Urothelium cell line (cell line): ENCODE results near the gene EXOSC6.
"Not testable (repeated sequence)": the region's sequence is repeated elsewhere in the genome, so short reads cannot be mapped to it uniquely, and the experiment has no call there.

Source experiments
- DNase-seq: peaks from one replicate; pipeline ENCODE4 v3.0.0; 2011; ENCODE audit warnings: low spot score, mixed read lengths
- FAIRE-seq: peaks from 2 replicates; lab custom pipeline; 2011; peaks lifted over from hg19 to GRCh38; lab: Jason Lieb, UNC

The EXOSC6 gene

DNA sequence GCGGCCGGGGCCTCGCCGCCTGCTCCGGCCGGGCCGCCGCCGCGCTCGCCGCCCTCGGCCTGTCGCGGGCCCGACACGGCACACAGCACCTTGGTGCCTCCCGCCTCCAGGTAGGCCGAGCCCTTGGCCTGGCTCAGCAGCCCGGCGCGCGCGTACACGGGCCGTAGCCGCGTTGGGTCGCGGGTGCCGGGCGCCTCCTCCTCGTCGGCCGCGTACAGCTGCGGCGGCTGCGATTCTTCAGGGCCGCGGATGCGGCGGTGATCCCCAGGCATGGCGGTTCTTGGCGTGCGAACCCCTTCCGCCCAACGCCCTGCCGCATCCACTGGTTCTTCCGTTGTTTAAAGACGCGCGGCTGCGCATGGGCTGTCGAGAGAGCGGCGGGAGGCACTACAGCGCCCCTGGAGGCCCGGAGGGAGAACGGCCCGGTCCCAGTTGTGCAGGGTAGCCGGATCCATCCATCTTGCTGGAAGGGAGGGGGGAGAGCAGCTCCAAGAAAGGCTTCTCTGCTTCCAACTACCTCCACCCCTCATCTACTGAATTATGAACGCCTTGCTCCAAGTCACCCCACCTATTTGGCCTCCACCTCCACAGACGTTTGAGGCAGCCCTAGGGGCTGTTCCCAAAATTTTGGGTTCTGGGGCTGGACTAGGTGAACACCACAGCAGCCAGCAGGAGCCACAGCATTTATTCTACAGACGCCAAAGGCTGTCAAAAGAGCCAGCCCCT is at the start of gene EXOSC6:
Gene EXOSC6, minus strand, starts transcription at position 312 of the 726 bp plus-strand sequence. Its CDS starts 40 bp downstream, at position 272.
- FAIRE-seq = no peak

GRCh38 chr16:70301121-70301520 is 49.4 kb upstream of the EXOSC6 start:
- DNase-seq (no peak), FAIRE-seq (no peak)

More for the DNA sequence above, at the start of gene EXOSC6:
- DNase-seq = peak; percentile 91

DNA sequence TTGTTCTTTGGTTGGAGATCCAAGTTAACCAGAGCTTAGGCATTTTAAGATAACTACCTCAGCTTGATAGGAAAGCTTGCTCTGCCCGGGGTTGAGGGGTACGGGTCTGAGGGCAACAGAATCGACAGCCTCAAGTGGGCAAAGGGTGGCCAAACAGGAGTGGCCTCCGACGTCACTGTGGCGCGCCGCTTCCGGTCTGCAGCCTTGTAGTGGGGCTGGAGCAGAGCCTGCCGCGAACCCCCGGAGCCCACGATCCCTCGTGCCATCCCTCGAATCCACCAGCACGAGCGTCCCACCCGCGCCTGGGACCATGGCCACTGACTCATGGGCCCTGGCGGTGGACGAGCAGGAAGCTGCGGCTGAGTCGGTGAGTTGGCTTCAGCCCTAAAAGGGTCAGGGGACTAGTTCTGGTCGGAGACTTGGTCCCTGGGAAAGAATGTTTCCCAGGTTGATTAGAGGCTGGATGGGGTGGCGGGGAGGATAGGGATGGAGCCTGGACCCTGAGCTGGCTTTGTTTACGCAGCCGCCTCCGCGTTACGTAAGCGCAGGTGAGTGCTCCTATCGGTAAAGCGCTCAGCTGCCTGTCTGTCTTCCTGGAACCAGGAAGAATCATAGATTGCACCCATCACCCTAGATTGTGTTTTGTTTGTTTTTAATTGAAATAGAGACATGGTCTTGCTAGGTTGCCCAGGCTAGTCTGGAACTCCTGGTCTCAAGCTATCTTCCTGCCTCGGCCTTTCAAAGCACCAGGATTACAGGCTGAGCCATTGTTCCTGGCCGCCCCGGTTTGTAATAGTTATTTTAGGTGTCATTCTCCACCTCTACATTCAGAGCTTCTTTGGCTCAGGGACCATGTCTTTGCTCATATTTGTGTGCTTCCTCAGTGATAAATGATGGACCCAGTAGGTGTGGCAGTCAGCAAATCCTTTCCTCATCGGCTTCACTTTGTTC is 47.5 kb upstream of the EXOSC6 start, which contains the start of gene DDX19B:
Gene DDX19B, plus strand, starts transcription at position 199 of the 951 bp plus-strand sequence. Its CDS starts 112 bp downstream, at position 311.
- no peak for FAIRE-seq
- peak; percentile 84 for DNase-seq

DNA sequence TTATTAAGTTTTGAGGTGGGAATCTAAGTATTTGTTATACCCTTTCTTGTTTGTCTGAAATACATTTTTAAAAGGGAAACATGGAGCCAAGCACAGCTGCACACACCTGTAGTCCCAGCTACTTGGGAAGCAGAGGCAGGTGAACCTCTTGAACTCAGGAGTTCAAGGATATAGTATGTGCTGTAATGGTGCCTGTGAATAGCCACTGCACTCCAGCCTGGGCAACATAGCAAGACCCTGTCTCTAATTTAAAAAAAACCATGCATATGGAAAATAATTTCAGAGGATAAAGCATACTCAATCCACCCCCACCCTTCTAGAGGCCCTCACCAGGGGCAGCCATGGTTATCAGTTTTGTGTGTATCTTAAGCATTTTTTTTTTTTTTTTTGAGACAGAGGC is 43.9 kb upstream of the EXOSC6 start:
- FAIRE-seq (no peak), DNase-seq (no peak)

GRCh38 chr16:70294385-70295025 is 42.8 kb upstream of the EXOSC6 start:
- no peak for FAIRE-seq
- no peak for DNase-seq

- DNase-seq, FAIRE-seq: not testable (repeated sequence)
These were observed 40.4 kb upstream of the EXOSC6 start for GRCh38 chr16:70292148-70292547.

- FAIRE-seq (no peak), DNase-seq (no peak)
These were observed 39.3 kb upstream of the EXOSC6 start for GRCh38 chr16:70290949-70291519.

DNA sequence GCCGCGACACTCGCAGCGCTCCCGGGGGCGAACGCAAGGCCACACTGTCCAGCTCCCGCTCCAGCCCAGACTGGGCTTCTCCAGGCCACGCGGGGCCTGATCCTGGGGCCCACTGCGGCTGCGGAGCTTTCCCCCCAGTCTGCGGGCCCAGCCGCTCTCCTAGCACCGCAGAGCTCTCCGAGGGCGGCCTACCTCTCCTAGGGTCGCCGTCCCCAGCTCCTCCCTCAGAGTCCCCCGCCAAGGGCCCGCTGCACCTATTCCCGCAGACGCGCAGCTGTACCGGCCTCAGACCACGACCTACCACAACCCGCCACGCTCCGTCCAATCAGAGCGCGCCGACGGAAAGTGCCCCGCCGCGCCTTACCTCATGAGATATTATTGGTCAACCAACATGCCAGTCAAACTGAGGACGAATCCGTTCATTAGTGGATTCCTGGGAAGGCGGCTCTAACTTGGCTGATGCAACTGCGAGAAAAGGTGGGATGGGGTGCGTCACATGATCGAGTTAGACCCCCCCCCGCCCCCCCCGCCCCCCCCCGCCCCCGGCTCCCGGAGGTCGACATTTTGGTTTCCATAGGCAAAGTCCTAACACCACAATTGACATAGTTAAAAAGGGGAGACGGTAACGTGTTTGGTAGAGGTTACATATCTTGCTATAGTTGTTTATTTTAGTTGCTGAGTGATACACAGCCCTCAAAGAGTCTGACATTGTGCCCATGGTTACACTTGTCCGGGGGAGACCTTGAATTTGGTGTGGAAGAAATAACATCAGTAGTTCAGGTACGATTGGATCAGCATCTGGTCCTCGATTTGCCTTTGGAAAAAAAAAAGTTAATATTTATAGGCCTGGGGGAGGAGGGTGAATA is 37.7 kb upstream of the EXOSC6 start, which contains the start of gene AARS1:
Gene AARS1, minus strand, starts transcription at position 278 of the 866 bp plus-strand sequence. CDS start 6,743 bp downstream, outside the sequence.
- FAIRE-seq = peak; percentile 93

GRCh38 chr16:70287304-70287971 is 35.7 kb upstream of the EXOSC6 start:
- FAIRE-seq, DNase-seq: not testable (repeated sequence)

More for the DNA sequence above, 37.7 kb upstream of the EXOSC6 start, which contains the start of gene AARS1:
- peak; percentile 98 for DNase-seq

- DNase-seq (no peak), FAIRE-seq (no peak)
These were observed 24.7 kb upstream of the EXOSC6 start for GRCh38 chr16:70276392-70276791.

- FAIRE-seq = no peak
- DNase-seq = no peak
These were observed 20.0 kb upstream of the EXOSC6 start for GRCh38 chr16:70271696-70272095.

- DNase-seq = no peak
- FAIRE-seq = no peak
These were observed 18.4 kb upstream of the EXOSC6 start for GRCh38 chr16:70270176-70270575.

GRCh38 chr16:70269471-70269870 is 17.7 kb upstream of the EXOSC6 start:
- FAIRE-seq = no peak
- DNase-seq = no peak

GRCh38 chr16:70267922-70268321 is 16.2 kb upstream of the EXOSC6 start:
- DNase-seq, FAIRE-seq: not testable (repeated sequence)

DNA sequence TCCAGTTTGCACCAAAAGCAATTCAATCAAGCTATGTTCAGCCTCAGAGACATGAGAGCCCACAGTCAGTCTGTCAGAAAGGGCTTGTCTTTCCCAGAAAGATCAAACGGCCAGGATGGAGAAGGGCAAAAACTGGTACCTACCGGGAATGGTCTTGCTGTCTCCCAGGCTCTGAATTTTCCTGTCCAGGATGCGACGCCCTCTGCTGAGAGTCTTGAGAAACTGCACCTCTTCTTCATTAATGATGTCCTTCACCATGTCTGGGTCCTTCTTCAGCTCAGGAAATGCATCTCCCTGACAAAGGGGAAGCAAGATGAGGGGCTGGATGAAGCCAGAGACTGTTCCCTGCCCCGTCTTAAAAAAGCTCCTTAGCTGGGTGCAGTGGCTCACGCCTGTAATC is 15.8 kb upstream of the EXOSC6 start:
- FAIRE-seq (no peak), DNase-seq (peak; percentile 56)

- not testable (repeated sequence) for DNase-seq, FAIRE-seq
These were observed 8.2 kb upstream of the EXOSC6 start for GRCh38 chr16:70259903-70260302.

GRCh38 chr16:70258946-70259345 is 7.2 kb upstream of the EXOSC6 start:
- FAIRE-seq = no peak
- no peak for DNase-seq

DNA sequence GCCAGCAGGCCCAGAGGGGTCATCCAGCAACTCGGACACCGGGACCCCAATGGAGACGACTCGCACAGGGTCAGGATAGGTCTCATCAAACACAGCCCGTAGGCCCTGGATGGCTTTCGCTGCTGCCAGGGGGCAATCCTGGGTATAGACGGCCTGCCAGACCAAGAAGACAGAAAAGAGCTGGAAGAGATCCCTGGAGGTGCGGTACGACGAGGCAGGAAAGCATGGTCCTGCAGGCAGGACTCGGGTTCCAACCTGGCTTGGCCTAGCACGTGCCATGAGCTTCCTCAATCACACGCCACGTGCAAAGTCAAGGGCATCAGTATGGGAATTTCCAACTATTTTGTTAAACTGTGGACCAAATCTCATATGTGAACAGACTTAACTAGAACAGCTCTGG is 6.3 kb upstream of the EXOSC6 start:
- FAIRE-seq (no peak), DNase-seq (no peak)

- no peak for DNase-seq
- no peak for FAIRE-seq
These were observed 5.7 kb upstream of the EXOSC6 start for GRCh38 chr16:70257391-70257790.
